Measurements from ENCODE around the gene FGF11. TPM values are rescaled to one million over a fixed set of nuclear protein-coding genes. Genes with fewer than 3 reads are reported as not detected.
A peak's percentile ranks its signal among the peaks of the same experiment; 100 is the strongest.

FGF11 gene
- total and polyA plus RNA-seq, 2 donors (not counting 3 experiments of a cell fraction or from before 2014, with no cell fraction given) = 0.70 TPM; not detected in 1

- BruUV-seq (replicated peaks) = no TSS peak
- CTCF ChIA-PET = interaction anchor here (0.7 to 2.1 kb wide), 4 partner anchors 9 to 129 kb away, joined by 3 to 7 read pairs (median 4); partner anchors contain the start of gene TMEM95
These were observed 45.6 kb downstream of the FGF11 start for GRCh38 chr17:7484919-7485377.

More at GRCh38 chr17:7484919-7485377, 45.6 kb downstream of the FGF11 start:
- DNase-seq (ENCODE audit: low read depth, low spot score) = no peak
- H3K27ac ChIP-seq (ENCODE audit: insufficient read depth, low read depth, low read length) = peak overlapping the region; percentile 72
- H3K4me1 ChIP-seq (ENCODE audit: control insufficient read depth, extremely low read depth, insufficient read depth, low read length) = peaks cover 26% of the 10 kb centered on the region
- H2AFZ ChIP-seq (ENCODE audit: low read depth, low read length) = peak overlapping the region; percentile 13
- peaks cover 4% of the 10 kb centered on the region for H4K20me1 ChIP-seq (replicated peaks; ENCODE audit: control insufficient read depth, extremely low read depth, insufficient read depth, low read length)
- H3K79me2 ChIP-seq (ENCODE audit: control insufficient read depth, insufficient read depth, low read length) = peaks cover 48% of the 10 kb centered on the region
- H3K9me1 ChIP-seq (replicated peaks; ENCODE audit: control insufficient read depth, extremely low read depth, insufficient read depth, low read length) = no peaks in the 10 kb centered on the region
- peak overlapping the region; percentile 64 for H3K4me2 ChIP-seq (ENCODE audit: insufficient read depth, low read length)
- H3K27me3 ChIP-seq (ENCODE audit: control insufficient read depth in 2 of 2, insufficient read depth in 2 of 2, low read length in 2 of 2) = no peaks in the 10 kb centered on the region
- no peaks in the 10 kb centered on the region for H3K9me3 ChIP-seq (replicated peaks; ENCODE audit: control insufficient read depth, insufficient read depth, low read length)
- dilution Hi-C loops (cut with MboI; ENCODE audit: extremely low pct_ligation_motif_present, low sequenced_read_pairs) (no loop called here), intact Hi-C loops (cut with micrococcal nuclease) (loop anchor here (1.0 to 10.0 kb wide), 8 partner anchors 12 to 200 kb away; partner anchors contain the start of genes MPDU1, PLSCR3, SENP3 and TMEM102)
- FAIRE-seq = no peak
- POLR2A ChIA-PET = interaction anchor here (0.8 to 2.4 kb wide), 11 partner anchors 9 to 134 kb away, joined by 3 to 8 read pairs (median 5); partner anchors contain the start of genes TMEM102 and TNFSF13
- peak overlapping the region; percentile 71 for H3K9ac ChIP-seq (replicated peaks; ENCODE audit: extremely low read depth, insufficient read depth, low read length)
- H3K4me3 ChIP-seq (replicated peaks in 1 of 3; ENCODE audit: insufficient read depth in 1 of 3, low read depth in 1 of 3, low read length in 3 of 3) = peak overlapping the region; percentile 45 to 88 (median 69)
- H3K36me3 ChIP-seq (ENCODE audit: control insufficient read depth in 2 of 2, extremely low read depth in 1 of 2, insufficient read depth in 2 of 2, low read length in 2 of 2) = no peaks in the 10 kb centered on the region
- TF ChIP-seq CTCF (IDR thresholded peaks at IDR 0.05; ENCODE audit: extremely low read depth in 1 of 2, insufficient read depth in 1 of 2, low read depth in 1 of 2, low read length in 2 of 2) (peak in 1 of 2 donors; percentile 8), POLR2A (IDR thresholded peaks at IDR 0.05; ENCODE audit: low read depth, low read length) (no peak), POLR2AphosphoS5 (IDR thresholded peaks at IDR 0.05; ENCODE audit: insufficient read depth, low read depth, low read length) (no peak)
